Nephron progenitor cell (in vitro differentiated cells): ENCODE results near the gene RNF182.

ENCODE experiments used
- DNase-seq: peaks from one replicate; pipeline ENCODE4 v3.0.0; 2021
- H3K27ac Mint-ChIP-seq: 2 replicates; pipeline ENCODE4 v1.8.0; 2021; ENCODE audit warnings: mild to moderate bottlenecking, moderate library complexity, mixed read lengths
- H3K27me3 Mint-ChIP-seq: 2 replicates; pipeline ENCODE4 v1.8.0; 2021; ENCODE audit warnings: mild to moderate bottlenecking, low read depth, mixed read lengths; ENCODE audit not compliant: poor library complexity
- H3K36me3 Mint-ChIP-seq: 2 replicates; pipeline ENCODE4 v1.8.0; 2021; ENCODE audit warnings: low read depth, mixed read lengths
- H3K4me1 Mint-ChIP-seq: 2 replicates; pipeline ENCODE4 v1.8.0; 2021; ENCODE audit warnings: mixed read lengths
- H3K4me3 Mint-ChIP-seq: 2 replicates; pipeline ENCODE4 v1.8.0; 2021; ENCODE audit warnings: mild to moderate bottlenecking, moderate library complexity, mixed read lengths
- H3K9me3 Mint-ChIP-seq: 2 replicates; pipeline ENCODE4 v1.8.0; 2021; ENCODE audit warnings: mild to moderate bottlenecking, moderate library complexity, mixed read lengths
- CTCF ChIP-seq: fragments of 200-600 bp; sonication (generic); IDR thresholded peaks from 2 replicates; pipeline ENCODE4 v1.5.0; 2021; ENCODE audit warnings: antibody characterized with exemption

RNF182 gene

GRCh38 chr6:13919861-13920260, 4.9 kb upstream of the RNF182 start:
- no peak for DNase-seq
- H3K27me3 Mint-ChIP-seq: peaks cover 3% of the 10 kb centered on the region
- H3K4me1 Mint-ChIP-seq: peaks cover 26% of the 10 kb centered on the region
- H3K4me3 Mint-ChIP-seq: no peak overlapping the region
- no peak overlapping the region for H3K27ac Mint-ChIP-seq
- H3K9me3 Mint-ChIP-seq: no peaks in the 10 kb centered on the region
- H3K36me3 Mint-ChIP-seq: no peaks in the 10 kb centered on the region
- TF ChIP-seq CTCF: no peak

GRCh38 chr6:13920552-13920951, 4.2 kb upstream of the RNF182 start:
- Mint-ChIP-seq H3K36me3 (no peaks in the 10 kb centered on the region), H3K4me1 (peaks cover 26% of the 10 kb centered on the region), H3K27me3 (peaks cover 9% of the 10 kb centered on the region), H3K9me3 (no peaks in the 10 kb centered on the region), H3K27ac (no peak overlapping the region), H3K4me3 (no peak overlapping the region)
- no peak for TF ChIP-seq CTCF
- no peak for DNase-seq

GRCh38 chr6:13922750-13923149, 2.0 kb upstream of the RNF182 start:
- Mint-ChIP-seq H3K27ac (no peak overlapping the region), H3K27me3 (peaks cover 29% of the 10 kb centered on the region), H3K36me3 (no peaks in the 10 kb centered on the region), H3K9me3 (no peaks in the 10 kb centered on the region), H3K4me3 (no peak overlapping the region), H3K4me1 (peaks cover 25% of the 10 kb centered on the region)
- DNase-seq: no peak
- TF ChIP-seq CTCF: no peak

GRCh38 chr6:13923527-13924145, 1.1 kb upstream of the RNF182 start:
- Mint-ChIP-seq H3K4me1 (peaks cover 25% of the 10 kb centered on the region), H3K27me3 (peaks cover 31% of the 10 kb centered on the region), H3K4me3 (peak overlapping the region; percentile 90), H3K36me3 (no peaks in the 10 kb centered on the region), H3K9me3 (no peaks in the 10 kb centered on the region), H3K27ac (no peak overlapping the region)
- TF ChIP-seq CTCF: no peak
- DNase-seq: no peak

- TF ChIP-seq CTCF: no peak
- DNase-seq: peak; percentile 85
- no peaks in the 10 kb centered on the region for H3K36me3 Mint-ChIP-seq
- no peaks in the 10 kb centered on the region for H3K9me3 Mint-ChIP-seq
- peak overlapping the region; percentile 82 for H3K27ac Mint-ChIP-seq
- peak overlapping the region; percentile 90 for H3K4me3 Mint-ChIP-seq
- peaks cover 25% of the 10 kb centered on the region for H3K4me1 Mint-ChIP-seq
- H3K27me3 Mint-ChIP-seq: peaks cover 28% of the 10 kb centered on the region
Observed at GRCh38 chr6:13924146-13924948, 405 bp upstream of the RNF182 start.
